ENCODE results near the gene GARS1. TPM values are rescaled to one million over a fixed set of nuclear protein-coding genes. Genes with fewer than 3 reads are reported as not detected.

The GARS1 gene
- total RNA-seq, 1 donor from 2014 or later = 75.0 TPM

GRCh38 chr7:30682212-30683083 is 87.8 kb downstream of the GARS1 start, which contains the start of gene CRHR2:
Gene CRHR2, minus strand, starts transcription at chr7:30682456. Its CDS starts 176 bp downstream, at chr7:30682280.
- DNase-seq (ENCODE audit: low read depth in 2 of 2) = peak in 1 of 2 donors; percentile 12

- DNase-seq (ENCODE audit: low read depth in 2 of 2) = no peak
These were observed 88.6 kb downstream of the GARS1 start for GRCh38 chr7:30683306-30683705.

Other genes with a start within 250 kb of the GARS1 start
- 17.9 and 22.8 TPM in 2 replicates for gene NOD1, start 116.1 kb upstream of the GARS1 start, total RNA-seq
- 22.2 and 26.2 TPM in 2 replicates for gene GGCT, start 90.0 kb upstream of the GARS1 start, total RNA-seq
- gene CRHR2, start 87.6 kb downstream of the GARS1 start, total RNA-seq = not detected in 2 replicates
- under 0.01 TPM in 1 of 2 replicates, not detected in the other for gene INMT, start 157.3 kb downstream of the GARS1 start, total RNA-seq
- 0.40 and 0.65 TPM in 2 replicates for gene MINDY4, start 176.5 kb downstream of the GARS1 start, total RNA-seq

Data from lung microvascular endothelial cell (primary cell).